Small intestine (tissue), 7 donors: ENCODE measurements around the gene TEDDM1. TPM values are rescaled to one million over a fixed set of nuclear protein-coding genes. Genes with fewer than 3 reads are reported as not detected.

Experiments
- DNase-seq, 2 donors: peaks; one replicate each; pipeline versions ENCODE4 v3.0.0 to v3.0.0-alpha.2; 2013
- FAIRE-seq: peaks from 2 replicates; lab custom pipeline; 2012; peaks lifted over from hg19 to GRCh38; lab: Jason Lieb, UNC
- H3K27ac ChIP-seq, 3 donors: one replicate each; pipeline ENCODE4 v1.5.1; 2013; ENCODE audit warnings: low read length in 2 of 3, mild to moderate bottlenecking in 2 of 3, control low read depth in 1 of 3, inconsistent platforms in 1 of 3, low read depth in 1 of 3, moderate library complexity in 1 of 3
- H3K27me3 ChIP-seq, 3 donors: one replicate each; pipeline ENCODE4 v1.6.1; 2013; ENCODE audit warnings: low read length in 3 of 3, inconsistent platforms in 1 of 3; ENCODE audit not compliant: control insufficient read depth in 3 of 3, insufficient read depth in 3 of 3
- H3K36me3 ChIP-seq, 3 donors: one replicate each; pipeline ENCODE4 v1.6.1; 2013; ENCODE audit warnings: low read length in 3 of 3, inconsistent platforms in 1 of 3, low read depth in 1 of 3, mild to moderate bottlenecking in 1 of 3, moderate library complexity in 1 of 3; ENCODE audit not compliant: control insufficient read depth in 3 of 3, insufficient read depth in 2 of 3
- H3K4me1 ChIP-seq, 3 donors: one replicate each; pipeline ENCODE4 v1.6.1; 2013; ENCODE audit warnings: low read length in 2 of 3, inconsistent platforms in 1 of 3, low read depth in 1 of 3, mild to moderate bottlenecking in 1 of 3, moderate library complexity in 1 of 3; ENCODE audit not compliant: control insufficient read depth in 3 of 3, insufficient read depth in 2 of 3
- H3K4me3 ChIP-seq, 3 donors: one replicate each; pipeline ENCODE4 v1.5.1; 2013; ENCODE audit warnings: low read length in 3 of 3, control low read depth in 1 of 3, inconsistent platforms in 1 of 3, low read depth in 1 of 3, mild to moderate bottlenecking in 1 of 3, moderate library complexity in 1 of 3
- H3K9me3 ChIP-seq, 2 donors: one replicate each; pipeline ENCODE4 v1.6.1; 2013; ENCODE audit warnings: low read depth in 1 of 2, low read length in 1 of 2; ENCODE audit not compliant: control insufficient read depth in 2 of 2, insufficient read depth in 1 of 2
- WGBS, 3 donors: extraction: QIAGEN DNeasy Blood & Tissue Kit; methylation state at CpG; one replicate each; pipeline ENCODE4 v1.1.7; 2013; 5-methylcytosine and 5-hydroxymethylcytosine counted together
- polyA plus RNA-seq, 4 donors: library from polyadenylated mRNA; stranded (reverse) in 3 of 4; unstranded in 1 of 4; fragments of 200-250 nt in 3 of 4; fragments of 120-200 nt in 1 of 4; gene quantifications; one replicate each; pipeline versions ENCODE4 v1.2.1 to v1.2.3, GENCODE V29; 2013
- donor health status: healthy with polysubstance abuse.
- donor health status: control.
- donor health status: control.
- donor health status: Bipolar disorder and iron deficiency.
- donor health status: healthy.

Gene TEDDM1
- polyA plus RNA-seq, 4 donors = 0.16 TPM; not detected in 3

GRCh38 chr1:182397653-182398393 is 2.6 kb downstream of the TEDDM1 start:
- Histone ChIP-seq H3K36me3 (no peaks in the 10 kb centered on the region), H3K4me3 (no peak overlapping the region), H3K27ac (no peak overlapping the region), H3K9me3 (no peaks in the 10 kb centered on the region), H3K27me3 (no peaks in the 10 kb centered on the region), H3K4me1 (no peaks in the 10 kb centered on the region)
- FAIRE-seq = no peak
- DNase-seq = peak in 1 of 2 donors; percentile 51
- WGBS, 3 donors = 83 to 85% (median 84%) methylated on average over 8 of the region's 8 CpGs

DNA sequence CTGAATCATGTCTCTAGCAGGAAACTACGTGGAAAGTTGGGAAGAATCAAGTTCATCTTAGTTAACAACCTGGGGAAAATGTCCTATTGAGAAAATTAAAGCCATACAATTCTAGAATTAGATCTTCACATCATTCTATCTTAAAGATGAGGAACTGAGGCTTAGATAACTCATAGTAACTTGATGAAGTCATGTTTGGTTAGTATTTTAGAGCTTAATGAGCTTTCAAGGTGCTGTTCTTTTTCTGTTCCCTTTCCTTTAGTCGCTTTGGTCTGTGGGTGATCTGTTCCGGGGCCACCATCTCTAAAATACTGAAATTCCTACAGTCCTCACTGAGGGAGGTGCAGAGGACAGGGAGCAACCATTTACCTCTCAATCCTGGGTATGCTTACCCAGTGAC is 4.6 kb downstream of the TEDDM1 start:
- no peak for DNase-seq
- no peak for FAIRE-seq
- H3K27ac ChIP-seq = no peak overlapping the region
- H3K4me1 ChIP-seq = peaks cover 0 to 5% (median 0%) of the 10 kb centered on the region in 3 donors
- H3K36me3 ChIP-seq = no peaks in the 10 kb centered on the region
- H3K27me3 ChIP-seq = no peaks in the 10 kb centered on the region
- 88 to 92% (median 90%) methylated on average over 3 of the region's 3 CpGs for whole genome bisulfite sequencing, 3 donors
- no peak overlapping the region for H3K4me3 ChIP-seq
- no peaks in the 10 kb centered on the region for H3K9me3 ChIP-seq

DNA sequence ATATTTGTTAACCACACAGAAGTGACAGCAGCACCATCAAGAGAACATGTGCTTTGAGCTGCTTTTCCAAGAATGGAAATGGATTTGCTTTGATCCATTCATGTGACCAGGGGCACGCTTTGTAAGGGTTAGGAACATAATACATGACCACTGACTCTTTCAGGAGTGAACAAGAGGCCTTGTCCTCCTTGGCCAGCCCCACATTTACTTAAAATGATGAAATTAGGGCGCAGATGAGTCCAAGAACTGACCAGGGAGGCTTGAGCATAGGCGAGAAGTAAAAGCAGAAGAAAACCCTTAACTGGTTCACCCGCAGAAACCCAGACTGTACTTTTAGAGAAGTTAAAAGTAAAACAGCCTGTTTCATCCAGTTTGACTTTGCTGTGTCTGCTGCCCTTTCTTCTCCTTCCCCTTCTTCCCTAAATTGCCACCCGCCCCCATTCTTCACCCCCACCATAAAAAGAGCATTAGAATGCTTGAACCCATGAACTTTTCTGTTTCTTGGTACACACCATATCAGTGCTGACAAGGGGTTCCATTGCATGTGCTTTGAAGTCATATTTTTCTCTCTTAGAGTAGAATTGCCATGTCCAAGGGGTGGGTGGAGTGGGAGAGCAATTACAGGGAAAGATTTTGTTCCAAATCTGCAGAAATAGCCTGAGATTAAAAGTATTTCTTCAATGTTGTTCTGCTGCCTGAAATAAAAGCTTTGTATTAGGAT is 6.3 kb downstream of the TEDDM1 start:
- Histone ChIP-seq H3K27ac (peak overlapping the region in 1 of 3 donors; percentile 24), H3K36me3 (peaks cover 0 to 10% (median 0%) of the 10 kb centered on the region in 3 donors), H3K9me3 (no peaks in the 10 kb centered on the region), H3K4me3 (no peak overlapping the region), H3K27me3 (no peaks in the 10 kb centered on the region), H3K4me1 (peaks cover 0 to 5% (median 0%) of the 10 kb centered on the region in 3 donors)
- FAIRE-seq (no peak), DNase-seq (no peak)
- 61 to 72% (median 71%) methylated on average over 5 of the region's 5 CpGs for WGBS, 3 donors

DNA sequence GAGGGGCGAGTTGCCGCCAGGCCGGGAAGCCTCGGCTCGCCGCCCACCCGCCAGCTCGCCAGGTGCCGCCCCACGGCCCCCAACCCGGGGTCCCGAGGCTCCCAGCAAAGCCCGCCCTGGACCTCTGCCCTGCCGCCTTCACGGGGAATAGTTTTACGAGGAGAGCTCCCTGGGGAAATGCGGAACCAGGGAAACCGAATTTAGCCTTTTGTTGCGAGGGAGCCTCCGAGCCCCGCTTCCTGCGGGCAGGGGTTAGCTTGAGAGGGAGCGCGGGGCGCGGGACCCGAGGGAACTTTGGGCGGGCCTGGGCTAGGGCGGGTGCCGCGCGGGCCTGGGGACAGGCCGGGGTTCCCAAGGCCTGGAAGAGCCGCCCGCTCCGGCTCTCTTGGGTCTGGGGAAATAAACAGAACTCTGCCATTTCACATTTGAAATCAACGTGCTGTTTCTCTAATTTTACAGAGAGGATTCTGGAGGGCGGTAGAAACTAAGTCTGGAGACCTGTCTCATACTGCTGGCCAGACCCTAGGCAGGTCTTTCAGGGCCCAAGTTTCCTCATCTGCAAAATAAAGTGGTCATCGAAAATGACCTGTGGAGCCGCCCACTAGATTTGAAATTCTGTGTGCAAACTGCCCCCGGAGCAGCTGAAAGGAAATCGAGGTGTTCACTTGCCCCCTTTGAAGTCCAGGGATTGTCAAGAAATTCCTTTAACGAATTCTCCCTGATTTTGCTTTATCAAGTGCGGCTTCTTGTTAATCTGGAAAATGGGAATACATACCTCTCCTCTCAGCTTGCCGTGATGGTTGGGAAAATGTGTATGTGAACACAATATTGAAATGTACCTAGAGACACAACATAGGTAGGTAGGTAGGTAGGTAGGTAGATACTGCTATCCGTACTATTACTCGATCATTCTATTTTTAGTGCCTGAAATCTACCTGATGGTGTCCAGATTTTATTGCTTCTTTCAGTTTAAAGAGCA is 8.1 kb downstream of the TEDDM1 start:
- WGBS, 3 donors = 15 to 19% (median 17%) methylated on average over 45 to 47 of the region's 47 CpGs
- DNase-seq = peak; percentile 20 to 81
- Histone ChIP-seq H3K27me3 (no peaks in the 10 kb centered on the region), H3K27ac (peak overlapping the region; percentile 63 to 93 (median 92)), H3K9me3 (no peaks in the 10 kb centered on the region), H3K4me1 (peaks cover 0 to 5% (median 0%) of the 10 kb centered on the region in 3 donors), H3K36me3 (peaks cover 0 to 17% (median 4%) of the 10 kb centered on the region in 3 donors), H3K4me3 (peak overlapping the region; percentile 76 to 97 (median 92))
- FAIRE-seq = no peak

GRCh38 chr1:182391362-182392049 is 9.0 kb downstream of the TEDDM1 start, which contains the start of gene GLUL:
GLUL (minus strand) TSS chr1:182391790; CDS start chr1:182388737, 3,053 bp downstream.
- Histone ChIP-seq H3K36me3 (peaks cover 0 to 22% (median 8%) of the 10 kb centered on the region in 3 donors), H3K27me3 (no peaks in the 10 kb centered on the region), H3K4me3 (peak within 1 kb of the TSS; percentile 76 to 97 (median 92)), H3K4me1 (peaks cover 0 to 5% (median 0%) of the 10 kb centered on the region in 3 donors), H3K27ac (peak within 1 kb of the TSS; percentile 63 to 93 (median 92)), H3K9me3 (no peaks in the 10 kb centered on the region)
- peak; percentile 82 to 95 for DNase-seq
- WGBS, 3 donors = 0 to 1% (median 1%) methylated on average over 66 to 69 of the region's 70 CpGs
- no peak for FAIRE-seq

DNA sequence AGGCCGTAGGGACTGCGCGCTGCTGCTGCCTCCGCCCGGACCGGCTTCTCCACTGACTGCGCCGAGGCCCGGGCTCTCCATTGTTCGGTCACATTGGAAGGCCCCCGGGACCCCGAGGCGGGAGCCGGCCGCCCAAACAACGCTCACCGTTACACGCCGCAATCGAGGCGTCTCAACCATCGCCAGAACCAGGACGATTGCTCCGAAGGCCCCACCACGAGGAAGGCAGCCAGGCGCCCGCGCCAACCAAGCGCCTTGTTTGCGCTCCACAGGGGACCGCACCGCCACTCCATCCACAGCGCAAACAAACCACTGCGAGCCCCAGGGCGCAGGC is 9.5 kb downstream of the TEDDM1 start:
- no peak for FAIRE-seq
- DNase-seq = no peak
- Histone ChIP-seq H3K4me3 (peak overlapping the region; percentile 76 to 97 (median 92)), H3K36me3 (peaks cover 0 to 26% (median 11%) of the 10 kb centered on the region in 3 donors), H3K9me3 (no peaks in the 10 kb centered on the region), H3K4me1 (peaks cover 0 to 5% (median 0%) of the 10 kb centered on the region in 3 donors), H3K27me3 (no peaks in the 10 kb centered on the region), H3K27ac (peak overlapping the region; percentile 63 to 93 (median 92))
- WGBS, 3 donors = 0 to 1% (median 1%) methylated on average over 25 to 35 of the region's 35 CpGs

GRCh38 chr1:182389619-182390047 is 10.8 kb downstream of the TEDDM1 start:
- H3K9me3 ChIP-seq = no peaks in the 10 kb centered on the region
- DNase-seq (peak; percentile 30 to 40), FAIRE-seq (no peak)
- peaks cover 0 to 35% (median 22%) of the 10 kb centered on the region in 3 donors for H3K36me3 ChIP-seq
- no peaks in the 10 kb centered on the region for H3K27me3 ChIP-seq
- 5 to 16% (median 7%) methylated on average over 13 of the region's 13 CpGs for WGBS, 3 donors
- H3K4me1 ChIP-seq = peaks cover 0 to 5% (median 0%) of the 10 kb centered on the region in 3 donors
- H3K4me3 ChIP-seq = peak overlapping the region; percentile 76 to 97 (median 92)
- H3K27ac ChIP-seq = peak overlapping the region in 1 of 3 donors; percentile 93
